Hematopoietic multipotent progenitor cell treated with erythropoietin and hydrocortisone succinate and interleukin-3 and kit ligand, for 4 days (in vitro differentiated cells): ENCODE data around the gene B3GNT4.
"Not testable (repeated sequence)": the region's sequence is repeated elsewhere in the genome, so short reads cannot be mapped to it uniquely, and the experiment has no call there.

Source experiments
- DNase-seq: peaks from one replicate; pipeline ENCODE4 v3.0.0-alpha.2; 2015

Gene B3GNT4

GRCh38 chr12:122189626-122190475, 13.7 kb upstream of the B3GNT4 start:
- no peak for DNase-seq

DNA sequence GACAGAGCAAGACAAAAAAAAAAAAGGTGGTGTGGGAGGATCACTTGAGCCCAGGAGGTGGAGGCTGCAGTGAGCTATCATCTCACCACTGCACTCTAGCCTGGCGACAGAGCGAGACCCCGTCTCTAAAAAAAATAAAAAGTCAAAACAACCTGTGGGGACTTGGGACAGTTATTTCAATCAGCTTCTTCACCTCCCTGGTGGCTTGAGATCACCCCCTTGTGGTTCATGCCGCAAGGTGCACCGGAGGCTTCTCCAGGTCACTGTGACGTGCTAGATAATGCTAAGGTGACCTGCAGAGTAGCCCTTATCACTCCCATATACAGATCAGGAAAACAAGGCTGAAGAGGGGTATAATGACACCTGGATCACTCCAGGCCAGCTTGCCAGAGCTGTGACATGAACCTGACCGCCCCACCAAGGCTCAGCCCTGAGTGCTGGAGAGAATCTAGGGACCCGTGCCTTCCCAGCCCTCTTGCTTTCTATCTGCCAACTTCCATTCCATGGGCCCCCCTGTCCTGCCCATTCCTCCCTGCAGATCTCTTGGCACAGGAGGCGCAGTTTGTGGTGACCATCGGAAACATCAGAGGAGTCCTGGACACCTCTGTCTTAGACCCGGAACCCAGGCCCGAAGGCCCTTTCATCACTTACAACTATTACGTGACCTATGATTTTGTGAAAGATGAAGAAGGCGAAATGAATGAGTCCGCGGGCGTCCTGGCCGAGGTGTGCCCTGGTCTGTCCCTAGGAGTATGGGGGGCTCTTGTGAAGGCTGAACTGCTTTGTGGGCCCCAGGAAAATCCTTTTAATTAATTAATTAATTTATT, 12.5 kb upstream of the B3GNT4 start:
- peak; percentile 87 for DNase-seq

DNA sequence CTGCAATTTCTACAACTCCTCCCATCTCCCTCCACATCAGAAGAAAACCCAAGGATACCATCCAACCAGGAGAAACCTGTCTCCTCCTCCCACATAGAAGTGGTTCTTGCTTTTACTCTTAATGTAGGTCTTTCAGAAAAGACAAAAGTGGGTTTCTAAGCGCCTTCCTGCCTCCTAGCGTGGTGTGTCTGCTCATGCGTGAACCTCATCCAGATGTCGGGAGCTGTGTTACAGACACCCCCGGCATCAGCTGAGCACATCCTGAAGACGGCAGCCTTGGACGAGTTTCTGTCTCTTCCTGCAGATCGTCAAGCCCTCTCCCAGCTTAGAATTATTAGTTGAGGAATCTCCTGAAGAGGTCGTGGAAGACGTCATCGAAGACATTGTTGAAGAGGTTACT, 11.1 kb upstream of the B3GNT4 start:
- DNase-seq: no peak

DNA sequence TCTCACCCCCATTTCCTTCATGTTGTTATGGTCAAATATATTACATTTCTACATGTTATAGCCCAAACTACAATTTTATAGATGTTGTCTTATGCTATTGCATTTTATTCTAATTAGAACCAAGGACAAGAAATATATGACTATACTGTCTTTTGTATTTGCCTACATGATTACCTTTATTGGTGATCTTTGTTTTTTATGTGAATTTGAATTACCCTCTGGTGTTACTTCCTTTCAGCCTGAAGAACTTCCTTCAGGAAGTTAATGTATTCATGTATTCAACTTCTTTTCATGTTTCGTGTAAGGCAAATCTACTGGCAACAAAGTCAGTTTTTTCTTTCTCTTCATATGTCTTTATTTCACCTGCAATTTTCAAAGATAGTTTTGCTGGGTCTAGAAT, 8.7 kb upstream of the B3GNT4 start:
- DNase-seq: no peak

GRCh38 chr12:122195405-122195804, 8.1 kb upstream of the B3GNT4 start:
- DNase-seq: no peak

DNA sequence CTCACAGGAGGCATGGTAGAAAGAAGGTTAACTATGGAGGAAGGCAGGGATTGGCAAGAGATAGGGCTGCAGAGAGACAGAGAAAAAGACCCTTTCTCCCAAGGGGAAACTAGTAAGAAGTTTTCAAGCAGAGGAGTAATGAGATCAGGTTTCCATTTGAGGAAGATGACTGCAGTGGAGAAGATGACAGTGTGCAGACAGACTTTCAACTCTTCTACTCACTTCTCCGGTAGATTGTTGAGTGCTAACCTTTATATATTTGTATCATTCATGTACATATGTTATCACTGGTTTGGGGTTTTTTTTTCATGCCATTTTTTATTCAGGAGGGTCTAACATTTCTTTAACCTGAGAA, 5.9 kb upstream of the B3GNT4 start:
- no peak for DNase-seq

- no peak for DNase-seq
Observed at GRCh38 chr12:122199484-122200355, 3.8 kb upstream of the B3GNT4 start.

GRCh38 chr12:122200541-122201175, 2.9 kb upstream of the B3GNT4 start:
- DNase-seq: no peak

- no peak for DNase-seq
Observed at GRCh38 chr12:122201381-122201780, 2.1 kb upstream of the B3GNT4 start.

DNA sequence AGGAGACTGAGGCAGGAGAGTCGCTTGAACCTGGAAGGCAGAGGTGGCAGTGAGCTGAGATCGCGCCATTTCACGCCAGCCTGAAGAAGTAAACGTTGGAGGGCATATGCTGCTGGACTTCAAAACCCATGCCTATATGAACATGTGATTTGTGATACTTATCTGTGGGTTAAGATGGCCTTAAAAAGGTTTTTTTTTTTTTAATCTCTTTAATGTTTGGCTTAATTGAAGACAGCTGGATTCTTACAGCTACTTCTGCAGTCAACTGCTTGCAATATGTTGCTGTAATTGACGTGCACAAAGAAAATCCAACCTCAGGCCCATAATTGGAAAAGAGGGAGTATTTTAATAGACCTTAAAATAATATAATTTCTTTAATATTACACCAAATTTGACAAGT, 1.5 kb upstream of the B3GNT4 start:
- DNase-seq: no peak

DNA sequence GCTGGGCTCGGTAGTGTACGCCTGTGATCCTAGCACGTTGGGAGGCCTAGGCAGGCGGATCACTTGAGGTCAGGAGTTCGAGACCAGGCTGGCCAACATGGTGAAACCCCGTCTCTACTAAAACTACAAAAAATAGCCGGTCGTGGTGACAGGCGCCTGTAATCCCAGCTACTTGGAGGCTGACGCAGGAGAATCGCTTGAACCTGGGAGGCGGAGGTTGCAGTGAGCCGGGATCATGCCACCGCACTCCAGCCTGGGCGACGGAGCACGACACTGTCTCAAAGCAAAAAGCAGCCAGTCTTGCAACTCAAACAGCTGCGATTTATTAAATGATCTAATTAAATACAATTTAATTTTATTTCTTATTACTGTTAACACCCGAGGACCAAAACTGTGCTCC, 698 bp upstream of the B3GNT4 start:
- not testable (repeated sequence) for DNase-seq

- no peak for DNase-seq
Observed at GRCh38 chr12:122204167-122205052, 901 bp downstream of the B3GNT4 start.

- no peak for DNase-seq
Observed at GRCh38 chr12:122205053-122205925, 1.8 kb downstream of the B3GNT4 start.

GRCh38 chr12:122206111-122206881, 2.8 kb downstream of the B3GNT4 start:
- no peak for DNase-seq

DNA sequence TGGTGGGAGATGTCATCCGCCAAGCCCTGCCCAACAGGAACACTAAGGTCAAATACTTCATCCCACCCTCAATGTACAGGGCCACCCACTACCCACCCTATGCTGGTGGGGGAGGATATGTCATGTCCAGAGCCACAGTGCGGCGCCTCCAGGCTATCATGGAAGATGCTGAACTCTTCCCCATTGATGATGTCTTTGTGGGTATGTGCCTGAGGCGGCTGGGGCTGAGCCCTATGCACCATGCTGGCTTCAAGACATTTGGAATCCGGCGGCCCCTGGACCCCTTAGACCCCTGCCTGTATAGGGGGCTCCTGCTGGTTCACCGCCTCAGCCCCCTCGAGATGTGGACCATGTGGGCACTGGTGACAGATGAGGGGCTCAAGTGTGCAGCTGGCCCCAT, 3.5 kb downstream of the B3GNT4 start:
- no peak for DNase-seq

GRCh38 chr12:122207391-122207790, 3.9 kb downstream of the B3GNT4 start:
- no peak for DNase-seq

- DNase-seq: no peak
Observed at GRCh38 chr12:122208073-122208820, 4.7 kb downstream of the B3GNT4 start.

DNA sequence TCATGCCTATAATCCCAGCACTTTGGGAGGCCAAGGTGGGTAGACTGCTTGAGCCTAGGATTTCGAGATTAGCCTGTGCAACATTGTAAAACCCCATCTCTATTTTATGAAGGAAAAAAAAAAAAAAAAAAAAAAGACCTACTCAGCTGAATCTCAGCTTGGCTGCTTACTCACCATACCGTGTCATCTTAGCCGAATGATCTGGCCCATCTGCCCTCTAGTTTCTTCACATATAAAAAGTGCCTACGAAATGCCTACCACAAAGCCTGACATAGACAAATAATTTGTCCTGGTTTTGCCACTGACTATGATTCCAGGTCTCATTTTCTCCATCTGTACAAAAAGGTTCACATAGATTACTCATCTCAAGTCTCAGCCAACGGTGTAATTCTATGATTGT, 12.3 kb downstream of the B3GNT4 start:
- DNase-seq: no peak

DNA sequence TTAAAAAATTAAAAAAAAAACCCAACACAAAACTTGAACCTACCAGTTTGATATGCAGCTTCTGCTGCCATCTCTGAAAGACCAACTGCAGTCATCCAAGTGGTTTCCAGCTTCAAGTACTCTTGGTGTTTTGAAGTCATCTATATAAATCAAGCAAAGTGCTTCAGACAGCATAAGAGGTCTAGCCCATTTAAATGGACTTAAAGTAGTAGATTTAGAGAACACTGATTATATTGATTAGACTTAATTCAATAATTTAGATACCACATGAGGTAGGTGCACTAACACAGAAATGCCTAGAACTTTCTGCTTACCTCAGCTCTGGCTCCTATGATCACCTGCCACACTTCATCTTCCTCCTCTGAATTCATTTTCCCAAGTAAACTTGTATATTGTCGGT, 12.9 kb downstream of the B3GNT4 start:
- no peak for DNase-seq
